OCI-LY3 (cell line): ENCODE measurements around the gene MRPS16.

ENCODE experiments used
- H2AFZ ChIP-seq: fragments of 200-600, 300-600 bp; shearing (Covaris generic); 2 replicates; pipeline ENCODE4 v1.6.0; 2014; ENCODE audit warnings: antibody characterized with exemption, low read depth, low read length
- H3K27ac ChIP-seq: fragments of 200-600, 300-600 bp; sonication (generic); 2 replicates; pipeline ENCODE4 v1.5.1; 2014; ENCODE audit warnings: mild to moderate bottlenecking, low read length, moderate library complexity, mixed read lengths
- H3K27me3 ChIP-seq: fragments of 200-600, 300-600 bp; sonication (generic); 2 replicates; pipeline ENCODE4 v1.6.1; 2014; ENCODE audit warnings: low read depth, low read length, mixed read lengths
- H3K36me3 ChIP-seq: fragments of 200-600, 300-600 bp; sonication (generic); replicated peaks from 2 replicates; pipeline ENCODE3; 2014; ENCODE audit warnings: low read depth, low read length, mixed read lengths
- H3K4me1 ChIP-seq: fragments of 300-600, 200-600 bp; sonication (generic); 2 replicates; pipeline ENCODE4 v1.6.1; 2014; ENCODE audit warnings: low read length, mixed read lengths
- H3K4me2 ChIP-seq: fragments of 200-600, 300-600 bp; sonication (generic); 2 replicates; pipeline ENCODE4 v1.6.1; 2014; ENCODE audit warnings: low read length, mixed read lengths
- H3K4me3 ChIP-seq: fragments of 300-600, 200-600 bp; sonication (generic); 2 replicates; pipeline ENCODE4 v1.5.1; 2014; ENCODE audit warnings: antibody characterized with exemption, mild to moderate bottlenecking, low read length, moderate library complexity
- H3K79me2 ChIP-seq: fragments of 300-600, 200-600 bp; shearing (Covaris generic); 2 replicates; pipeline ENCODE4 v1.6.1; 2014; ENCODE audit warnings: mild to moderate bottlenecking, low read length, mixed read lengths
- H3K9ac ChIP-seq: fragments of 300-600, 200-600 bp; shearing (Covaris generic); 2 replicates; pipeline ENCODE4 v1.6.0; 2014; ENCODE audit warnings: mild to moderate bottlenecking, low read length, moderate library complexity
- H3K9me3 ChIP-seq: fragments of 200-600, 300-600 bp; shearing (Covaris generic); 2 replicates; pipeline ENCODE4 v1.6.1; 2014; ENCODE audit warnings: low read length, mixed read lengths; ENCODE audit not compliant: insufficient read depth
- H4K20me1 ChIP-seq: fragments of 200-600, 300-600 bp; sonication (generic); 2 replicates; pipeline ENCODE4 v1.6.1; 2016; ENCODE audit warnings: low read length, mixed read lengths; ENCODE audit not compliant: insufficient read depth
- CTCF ChIP-seq: fragments of 200-600, 300-600 bp; sonication (generic); IDR thresholded peaks from 2 replicates; pipeline ENCODE4 v1.5.1; 2014; ENCODE audit warnings: antibody characterized with exemption, low read length, low read depth
- EZH2phosphoT487 ChIP-seq: fragments of 200-600 bp; shearing (Covaris generic); IDR thresholded peaks from 2 replicates; pipeline ENCODE4 v1.6.1; 2018; ENCODE audit warnings: antibody characterized with exemption, mixed run types, low read depth

MRPS16 gene

GRCh38 chr10:73287441-73287840 is 35.0 kb upstream of the MRPS16 start:
- H3K4me1 ChIP-seq, result peaks cover 8% of the 10 kb centered on the region
- no peak overlapping the region for H3K9ac ChIP-seq
- H2AFZ ChIP-seq, result no peak overlapping the region
- no peaks in the 10 kb centered on the region for H3K36me3 ChIP-seq
- TF ChIP-seq EZH2phosphoT487 (no peak), CTCF (no peak)
- H3K27me3 ChIP-seq, result no peaks in the 10 kb centered on the region
- H3K4me2 ChIP-seq, result no peak overlapping the region
- no peaks in the 10 kb centered on the region for H3K9me3 ChIP-seq
- no peak overlapping the region for H3K27ac ChIP-seq
- H4K20me1 ChIP-seq, result no peaks in the 10 kb centered on the region
- H3K79me2 ChIP-seq, result no peaks in the 10 kb centered on the region
- no peak overlapping the region for H3K4me3 ChIP-seq

DNA sequence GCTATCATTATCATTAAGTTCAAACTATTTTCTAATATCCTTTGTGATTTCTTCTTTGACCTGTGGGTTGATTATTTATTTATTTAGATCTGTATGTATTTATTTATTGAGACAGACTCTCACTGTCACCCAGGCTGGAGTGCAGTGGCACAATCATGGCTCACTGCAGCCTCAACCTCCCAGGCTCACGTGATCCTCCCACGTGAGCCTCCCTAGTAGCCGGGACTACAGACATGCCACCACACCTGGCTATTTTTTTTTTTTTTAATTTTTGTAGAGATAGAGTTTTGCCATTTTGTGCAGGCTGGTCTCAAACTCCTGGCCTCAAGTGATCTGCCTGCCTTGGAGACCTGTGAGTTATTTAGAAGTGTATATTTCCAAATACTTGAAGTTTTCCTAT is 28.7 kb upstream of the MRPS16 start:
- H3K27ac ChIP-seq, result no peak overlapping the region
- H3K36me3 ChIP-seq, result no peaks in the 10 kb centered on the region

DNA sequence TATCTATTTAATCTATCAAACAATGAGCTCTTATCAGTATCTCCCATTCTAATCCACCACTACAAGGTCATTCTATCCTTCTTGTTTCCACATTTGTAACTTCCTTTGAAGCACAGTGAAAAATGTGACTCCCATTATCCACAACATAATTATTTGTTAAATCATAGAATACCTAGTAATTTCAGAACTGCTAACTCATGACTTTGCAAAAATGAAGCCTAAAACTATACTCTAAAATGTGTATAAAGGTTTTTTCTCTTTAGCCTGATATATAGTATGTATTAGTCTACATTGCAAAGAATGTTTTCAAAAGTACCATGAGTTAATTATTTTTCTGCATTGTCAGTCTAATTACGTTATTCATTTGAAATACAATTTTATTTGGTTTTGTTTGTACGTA is 12.0 kb upstream of the MRPS16 start:
- no peaks in the 10 kb centered on the region for H4K20me1 ChIP-seq
- no peak overlapping the region for H3K4me3 ChIP-seq
- no peak overlapping the region for H3K4me2 ChIP-seq
- no peaks in the 10 kb centered on the region for H3K9me3 ChIP-seq
- no peaks in the 10 kb centered on the region for H3K27me3 ChIP-seq
- H3K79me2 ChIP-seq, result no peaks in the 10 kb centered on the region
- TF ChIP-seq CTCF, result no peak
- TF ChIP-seq EZH2phosphoT487, result no peak
- H3K4me1 ChIP-seq, result no peaks in the 10 kb centered on the region
- no peak overlapping the region for H3K9ac ChIP-seq
- no peak overlapping the region for H3K27ac ChIP-seq
- no peak overlapping the region for H2AFZ ChIP-seq
- H3K36me3 ChIP-seq, result no peaks in the 10 kb centered on the region

More for the DNA sequence above, 28.7 kb upstream of the MRPS16 start:
- Histone ChIP-seq H3K27me3 (no peaks in the 10 kb centered on the region), H4K20me1 (no peaks in the 10 kb centered on the region), H2AFZ (no peak overlapping the region), H3K4me1 (peaks cover 5% of the 10 kb centered on the region), H3K4me3 (no peak overlapping the region), H3K9me3 (no peaks in the 10 kb centered on the region), H3K79me2 (no peaks in the 10 kb centered on the region), H3K9ac (no peak overlapping the region), H3K4me2 (no peak overlapping the region)
- TF ChIP-seq EZH2phosphoT487 (no peak), CTCF (no peak)

- Histone ChIP-seq H3K79me2 (no peaks in the 10 kb centered on the region), H3K27me3 (no peaks in the 10 kb centered on the region), H3K4me3 (no peak overlapping the region), H2AFZ (no peak overlapping the region), H3K36me3 (no peaks in the 10 kb centered on the region), H3K27ac (no peak overlapping the region), H3K9me3 (no peaks in the 10 kb centered on the region), H3K4me2 (no peak overlapping the region), H3K9ac (no peak overlapping the region), H4K20me1 (no peaks in the 10 kb centered on the region), H3K4me1 (no peaks in the 10 kb centered on the region)
- TF ChIP-seq CTCF, result peak; percentile 55
- no peak for TF ChIP-seq EZH2phosphoT487
Measured at GRCh38 chr10:73263693-73264347, 11.4 kb upstream of the MRPS16 start.
